HepG2 (cell line): Measurements from ENCODE around the gene BICRAL. TPM values are rescaled to one million over a fixed set of nuclear protein-coding genes. Genes with fewer than 3 reads are reported as not detected.
A peak's percentile ranks its signal among the peaks of the same experiment; 100 is the strongest.

Experiments used
- FIP1L1 ChIP-seq: fragments of 200-400 bp; formaldehyde crosslinking; IDR thresholded peaks from 2 replicates; pipeline ENCODE4 v1.6.1; 2018; ENCODE audit warnings: low read depth, mild to moderate bottlenecking, low read length, moderate library complexity, borderline replicate concordance; ENCODE audit not compliant: insufficient read depth
- FOXA3 ChIP-seq: IDR thresholded peaks from 2 replicates; pipeline ENCODE4 v1.6.1; 2016; ENCODE audit warnings: missing genetic modification reagents, missing compliant biosample characterization
- KLF16 ChIP-seq, 2 experiments: sonication (generic) in 1 of 2; formaldehyde crosslinking in 1 of 2; IDR thresholded peaks; 2 replicates each; pipeline versions ENCODE4 v1.6.1 to v1.8.0; 2016 to 2023; ENCODE audit warnings: missing genetic modification reagents in 2 of 2, missing compliant biosample characterization in 1 of 2
- MBD4 ChIP-seq: IDR thresholded peaks from 2 replicates; pipeline ENCODE4 v1.6.1; 2012; ENCODE audit warnings: low read length, inconsistent platforms, borderline replicate concordance
- RAD21 ChIP-seq: fragments of 450-650 bp; formaldehyde crosslinking; IDR thresholded peaks from 2 replicates; pipeline ENCODE4 v1.5.0; 2020; ENCODE audit warnings: mild to moderate bottlenecking
- RAD51 ChIP-seq: fragments of 450-650 bp; IDR thresholded peaks from 2 replicates; pipeline ENCODE4 v1.6.1; 2016; ENCODE audit warnings: borderline replicate concordance
- TRIM24 ChIP-seq: sonication (generic); formaldehyde crosslinking; IDR thresholded peaks from 2 replicates; pipeline ENCODE4 v1.8.0; 2022; ENCODE audit warnings: mild to moderate bottlenecking, missing genetic modification reagents
- ZFX ChIP-seq: sonication (generic); formaldehyde crosslinking; IDR thresholded peaks from 2 replicates; pipeline ENCODE4 v1.4.0; 2020; ENCODE audit warnings: mild to moderate bottlenecking, low read depth, missing genetic modification reagents, moderate library complexity
- ZNF549 ChIP-seq: sonication (generic); formaldehyde crosslinking; IDR thresholded peaks from 2 replicates; pipeline ENCODE4 v1.5.0; 2020; ENCODE audit warnings: missing genetic modification reagents
- ZNF597 ChIP-seq: sonication (generic); formaldehyde crosslinking; IDR thresholded peaks from 2 replicates; pipeline ENCODE4 v1.5.0; 2020; ENCODE audit warnings: missing genetic modification reagents
- polyA plus RNA-seq, 8 experiments: library from polyadenylated mRNA; depleted of rRNA in 3 of 8; stranded (reverse) in 7 of 8; unstranded in 1 of 8; fragments of >200 nt; fragmentation: Illumina TruSeq in 4 of 8; extraction: Trizol in 4 of 8; gene quantifications; 2 replicates each; pipeline versions ENCODE4 v1.2.1 to v1.2.3, GENCODE V29; 2011 to 2016; ENCODE audit warnings: low read depth in 4 of 8, missing spikeins in 1 of 8, mixed read lengths in 1 of 8; ENCODE audit not compliant: insufficient read depth in 1 of 8
- total RNA-seq, 5 experiments: library from RNA; depleted of rRNA; stranded (reverse); fragments of >200 nt; fragmentation: Illumina TruSeq; extraction: Trizol; gene quantifications; 2 replicates each; pipeline ENCODE4 v1.2.3, GENCODE V29; 2016; ENCODE audit warnings: low read depth in 1 of 5
- TF ChIP-seq, protein P1 (sequence below): sonication (generic); formaldehyde crosslinking; IDR thresholded peaks from 2 replicates; pipeline ENCODE4 v1.5.0; 2020; ENCODE audit warnings: mild to moderate bottlenecking, missing genetic modification reagents, borderline replicate concordance
- TF ChIP-seq, protein P2 (sequence below): sonication (generic); formaldehyde crosslinking; IDR thresholded peaks from 2 replicates; pipeline ENCODE4 v1.8.1; 2023; ENCODE audit warnings: mild to moderate bottlenecking, moderate library complexity, missing genetic modification reagents
- TF ChIP-seq, protein P3 (sequence below): IDR thresholded peaks from 2 replicates; pipeline ENCODE4 v1.6.1; 2016; ENCODE audit warnings: mild to moderate bottlenecking, missing biosample characterization, missing genetic modification reagents
- TF ChIP-seq, protein P4 (sequence below): sonication (generic); formaldehyde crosslinking; conservative IDR thresholded peaks from 2 replicates; pipeline ENCODE4 v1.4.0; 2020; ENCODE audit warnings: missing genetic modification reagents

Gene BICRAL
- total and polyA plus RNA-seq, 2 of the 13 experiments (the other 11 are each of a cell fraction or from before 2014, with no cell fraction given), result 5.0 to 13.5 TPM

DNA sequence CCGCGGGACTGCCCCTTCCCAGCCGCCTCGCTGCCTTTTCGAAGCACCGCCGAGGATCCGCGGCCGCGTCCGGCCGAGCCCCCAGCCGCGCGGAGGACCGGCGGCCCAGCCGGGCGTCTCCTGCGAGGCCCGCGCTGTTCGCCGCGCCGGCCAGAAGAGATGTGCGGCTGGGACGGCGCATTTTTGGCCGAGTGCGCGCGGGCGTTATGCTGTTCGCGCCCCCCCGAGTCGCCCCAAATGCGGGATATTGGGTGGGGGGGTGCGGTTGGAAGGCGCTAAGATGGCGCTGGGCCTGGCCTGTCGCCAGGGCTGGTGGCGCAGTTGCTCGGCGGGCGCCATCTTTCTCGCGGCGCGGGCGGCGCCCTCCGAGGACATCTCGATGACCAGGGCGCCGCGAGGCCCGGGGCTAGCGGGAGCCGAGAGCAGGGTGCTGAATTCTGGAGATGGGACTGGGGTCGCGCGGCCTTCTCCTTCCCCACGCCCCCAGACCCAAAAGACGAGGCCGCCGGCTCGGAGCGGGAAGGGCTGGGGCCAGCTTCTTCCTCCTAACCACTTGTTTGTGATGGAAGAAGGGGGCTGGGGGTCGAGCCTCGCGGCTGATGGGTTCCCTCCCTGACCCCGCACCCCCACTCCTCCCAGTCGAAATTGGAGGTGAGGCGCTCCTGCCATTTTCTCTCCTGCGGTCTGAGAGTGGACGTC, 1.5 kb downstream of the BICRAL start (continued):
- TF ChIP-seq ZNF549 (CRISPR knock-in tag) (peak; percentile 78; the same call in 1 of the 2 replicates), RAD21 (peak; percentile 73), ZNF597 (CRISPR knock-in tag) (no peak), RAD51 (no peak), FOXA3 (peak; percentile 45), KLF16 (CRISPR knock-in tag; IDR thresholded peaks at IDR 0.05) (peak; percentile 76; a peak in 1 of 4 replicates), TRIM24 (CRISPR knock-in tag) (no peak), ZFX (CRISPR knock-in tag) (peak; percentile 94), MBD4 (no peak), FIP1L1 (no peak)
- TF ChIP-seq, protein P1, sequence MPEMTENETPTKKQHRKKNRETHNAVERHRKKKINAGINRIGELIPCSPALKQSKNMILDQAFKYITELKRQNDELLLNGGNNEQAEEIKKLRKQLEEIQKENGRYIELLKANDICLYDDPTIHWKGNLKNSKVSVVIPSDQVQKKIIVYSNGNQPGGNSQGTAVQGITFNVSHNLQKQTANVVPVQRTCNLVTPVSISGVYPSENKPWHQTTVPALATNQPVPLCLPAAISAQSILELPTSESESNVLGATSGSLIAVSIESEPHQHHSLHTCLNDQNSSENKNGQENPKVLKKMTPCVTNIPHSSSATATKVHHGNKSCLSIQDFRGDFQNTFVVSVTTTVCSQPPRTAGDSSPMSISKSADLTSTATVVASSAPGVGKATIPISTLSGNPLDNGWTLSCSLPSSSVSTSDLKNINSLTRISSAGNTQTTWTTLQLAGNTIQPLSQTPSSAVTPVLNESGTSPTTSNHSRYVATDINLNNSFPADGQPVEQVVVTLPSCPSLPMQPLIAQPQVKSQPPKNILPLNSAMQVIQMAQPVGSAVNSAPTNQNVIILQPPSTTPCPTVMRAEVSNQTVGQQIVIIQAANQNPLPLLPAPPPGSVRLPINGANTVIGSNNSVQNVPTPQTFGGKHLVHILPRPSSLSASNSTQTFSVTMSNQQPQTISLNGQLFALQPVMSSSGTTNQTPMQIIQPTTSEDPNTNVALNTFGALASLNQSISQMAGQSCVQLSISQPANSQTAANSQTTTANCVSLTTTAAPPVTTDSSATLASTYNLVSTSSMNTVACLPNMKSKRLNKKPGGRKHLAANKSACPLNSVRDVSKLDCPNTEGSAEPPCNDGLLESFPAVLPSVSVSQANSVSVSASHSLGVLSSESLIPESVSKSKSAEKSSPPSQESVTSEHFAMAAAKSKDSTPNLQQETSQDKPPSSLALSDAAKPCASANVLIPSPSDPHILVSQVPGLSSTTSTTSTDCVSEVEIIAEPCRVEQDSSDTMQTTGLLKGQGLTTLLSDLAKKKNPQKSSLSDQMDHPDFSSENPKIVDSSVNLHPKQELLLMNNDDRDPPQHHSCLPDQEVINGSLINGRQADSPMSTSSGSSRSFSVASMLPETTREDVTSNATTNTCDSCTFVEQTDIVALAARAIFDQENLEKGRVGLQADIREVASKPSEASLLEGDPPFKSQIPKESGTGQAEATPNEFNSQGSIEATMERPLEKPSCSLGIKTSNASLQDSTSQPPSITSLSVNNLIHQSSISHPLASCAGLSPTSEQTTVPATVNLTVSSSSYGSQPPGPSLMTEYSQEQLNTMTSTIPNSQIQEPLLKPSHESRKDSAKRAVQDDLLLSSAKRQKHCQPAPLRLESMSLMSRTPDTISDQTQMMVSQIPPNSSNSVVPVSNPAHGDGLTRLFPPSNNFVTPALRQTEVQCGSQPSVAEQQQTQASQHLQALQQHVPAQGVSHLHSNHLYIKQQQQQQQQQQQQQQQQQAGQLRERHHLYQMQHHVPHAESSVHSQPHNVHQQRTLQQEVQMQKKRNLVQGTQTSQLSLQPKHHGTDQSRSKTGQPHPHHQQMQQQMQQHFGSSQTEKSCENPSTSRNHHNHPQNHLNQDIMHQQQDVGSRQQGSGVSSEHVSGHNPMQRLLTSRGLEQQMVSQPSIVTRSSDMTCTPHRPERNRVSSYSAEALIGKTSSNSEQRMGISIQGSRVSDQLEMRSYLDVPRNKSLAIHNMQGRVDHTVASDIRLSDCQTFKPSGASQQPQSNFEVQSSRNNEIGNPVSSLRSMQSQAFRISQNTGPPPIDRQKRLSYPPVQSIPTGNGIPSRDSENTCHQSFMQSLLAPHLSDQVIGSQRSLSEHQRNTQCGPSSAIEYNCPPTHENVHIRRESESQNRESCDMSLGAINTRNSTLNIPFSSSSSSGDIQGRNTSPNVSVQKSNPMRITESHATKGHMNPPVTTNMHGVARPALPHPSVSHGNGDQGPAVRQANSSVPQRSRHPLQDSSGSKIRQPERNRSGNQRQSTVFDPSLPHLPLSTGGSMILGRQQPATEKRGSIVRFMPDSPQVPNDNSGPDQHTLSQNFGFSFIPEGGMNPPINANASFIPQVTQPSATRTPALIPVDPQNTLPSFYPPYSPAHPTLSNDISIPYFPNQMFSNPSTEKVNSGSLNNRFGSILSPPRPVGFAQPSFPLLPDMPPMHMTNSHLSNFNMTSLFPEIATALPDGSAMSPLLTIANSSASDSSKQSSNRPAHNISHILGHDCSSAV, result no peak
- TF ChIP-seq, protein P2, sequence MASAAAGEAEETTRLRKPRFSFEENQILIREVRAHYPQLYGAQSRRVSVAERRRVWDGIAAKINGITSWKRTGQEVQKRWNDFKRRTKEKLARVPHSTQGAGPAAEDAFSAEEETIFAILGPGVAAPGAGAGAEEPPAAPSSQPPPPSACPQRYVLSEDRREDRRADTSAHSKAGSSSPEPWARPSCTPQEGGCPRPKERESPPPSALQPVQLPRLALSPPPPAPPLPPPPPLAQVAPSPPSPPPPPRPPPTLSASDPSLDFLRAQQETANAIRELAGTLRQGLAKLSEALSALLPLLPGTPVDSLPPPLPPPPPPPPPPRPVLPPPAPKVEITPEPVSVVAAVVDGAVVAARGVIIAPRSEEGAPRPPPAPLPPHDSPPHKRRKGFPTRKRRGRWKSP, result peak; percentile 97
- TF ChIP-seq, protein P3, sequence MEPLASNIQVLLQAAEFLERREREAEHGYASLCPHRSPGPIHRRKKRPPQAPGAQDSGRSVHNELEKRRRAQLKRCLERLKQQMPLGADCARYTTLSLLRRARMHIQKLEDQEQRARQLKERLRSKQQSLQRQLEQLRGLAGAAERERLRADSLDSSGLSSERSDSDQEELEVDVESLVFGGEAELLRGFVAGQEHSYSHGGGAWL (CRISPR knock-in tag), result peak; percentile 80
- TF ChIP-seq, protein P4, sequence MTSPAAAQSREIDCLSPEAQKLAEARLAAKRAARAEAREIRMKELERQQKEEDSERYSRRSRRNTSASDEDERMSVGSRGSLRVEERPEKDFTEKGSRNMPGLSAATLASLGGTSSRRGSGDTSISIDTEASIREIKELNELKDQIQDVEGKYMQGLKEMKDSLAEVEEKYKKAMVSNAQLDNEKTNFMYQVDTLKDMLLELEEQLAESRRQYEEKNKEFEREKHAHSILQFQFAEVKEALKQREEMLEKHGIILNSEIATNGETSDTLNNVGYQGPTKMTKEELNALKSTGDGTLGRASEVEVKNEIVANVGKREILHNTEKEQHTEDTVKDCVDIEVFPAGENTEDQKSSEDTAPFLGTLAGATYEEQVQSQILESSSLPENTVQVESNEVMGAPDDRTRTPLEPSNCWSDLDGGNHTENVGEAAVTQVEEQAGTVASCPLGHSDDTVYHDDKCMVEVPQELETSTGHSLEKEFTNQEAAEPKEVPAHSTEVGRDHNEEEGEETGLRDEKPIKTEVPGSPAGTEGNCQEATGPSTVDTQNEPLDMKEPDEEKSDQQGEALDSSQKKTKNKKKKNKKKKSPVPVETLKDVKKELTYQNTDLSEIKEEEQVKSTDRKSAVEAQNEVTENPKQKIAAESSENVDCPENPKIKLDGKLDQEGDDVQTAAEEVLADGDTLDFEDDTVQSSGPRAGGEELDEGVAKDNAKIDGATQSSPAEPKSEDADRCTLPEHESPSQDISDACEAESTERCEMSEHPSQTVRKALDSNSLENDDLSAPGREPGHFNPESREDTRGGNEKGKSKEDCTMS, result 0 out of 2 replicates have a peak, but pooled peaks have one; percentile 5
